Upper lobe of left lung (tissue), 4 donors: ENCODE measurements around the gene ATP13A1.

Experiments used
- EP300 ChIP-seq, 4 donors: sonication (generic); formaldehyde crosslinking; IDR thresholded peaks; one replicate each; pipeline ENCODE4 v1.5.1; 2017; ENCODE audit warnings: antibody characterized with exemption in 4 of 4, control low read depth in 2 of 4
- POLR2A ChIP-seq, 4 donors: fragments of 450-650 bp; IDR thresholded peaks; one replicate each; pipeline ENCODE4 v1.5.1; 2016 to 2017; ENCODE audit warnings: antibody characterized with exemption in 4 of 4, mild to moderate bottlenecking in 2 of 4
- TF ChIP-seq, protein P1 (sequence below), 6 experiments: fragments of 450-650 bp in 4 of 6; fragments of 200-600 bp in 2 of 6; sonication (generic) in 2 of 6; IDR thresholded peaks; one replicate each; pipeline ENCODE4 v1.5.1; 2016 to 2019; ENCODE audit warnings: antibody characterized with exemption in 6 of 6

- TF ChIP-seq, protein P1, sequence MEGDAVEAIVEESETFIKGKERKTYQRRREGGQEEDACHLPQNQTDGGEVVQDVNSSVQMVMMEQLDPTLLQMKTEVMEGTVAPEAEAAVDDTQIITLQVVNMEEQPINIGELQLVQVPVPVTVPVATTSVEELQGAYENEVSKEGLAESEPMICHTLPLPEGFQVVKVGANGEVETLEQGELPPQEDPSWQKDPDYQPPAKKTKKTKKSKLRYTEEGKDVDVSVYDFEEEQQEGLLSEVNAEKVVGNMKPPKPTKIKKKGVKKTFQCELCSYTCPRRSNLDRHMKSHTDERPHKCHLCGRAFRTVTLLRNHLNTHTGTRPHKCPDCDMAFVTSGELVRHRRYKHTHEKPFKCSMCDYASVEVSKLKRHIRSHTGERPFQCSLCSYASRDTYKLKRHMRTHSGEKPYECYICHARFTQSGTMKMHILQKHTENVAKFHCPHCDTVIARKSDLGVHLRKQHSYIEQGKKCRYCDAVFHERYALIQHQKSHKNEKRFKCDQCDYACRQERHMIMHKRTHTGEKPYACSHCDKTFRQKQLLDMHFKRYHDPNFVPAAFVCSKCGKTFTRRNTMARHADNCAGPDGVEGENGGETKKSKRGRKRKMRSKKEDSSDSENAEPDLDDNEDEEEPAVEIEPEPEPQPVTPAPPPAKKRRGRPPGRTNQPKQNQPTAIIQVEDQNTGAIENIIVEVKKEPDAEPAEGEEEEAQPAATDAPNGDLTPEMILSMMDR (IDR thresholded peaks at IDR 0.05): no peak
- TF ChIP-seq POLR2A (IDR thresholded peaks at IDR 0.05) (no peak), EP300 (IDR thresholded peaks at IDR 0.05) (no peak)
These were observed 13.9 kb downstream of the ATP13A1 start for GRCh38 chr19:19649580-19649995.
